GM12878 (cell line): ENCODE results near the gene GKN2. TPM values are rescaled to one million over a fixed set of nuclear protein-coding genes. Genes with fewer than 3 reads are reported as not detected.

ENCODE experiments used
- ATAC-seq: fragments of 200-7000 bp; cut with Tn5 transposase; 3 replicates; pipeline ENCODE4 v1.9.1; 2020; ENCODE audit warnings: mild to moderate bottlenecking, moderate library complexity
- BruUV-seq: library from RNA; stranded (reverse); fragments of 400-500 nt; replicated peaks from 2 replicates; lab custom pipeline; 2021; lab: Mats Ljungman, UMichigan
- CTCF ChIA-PET: fragments of 300-600 bp; sonication (Branson Sonifier 250); formaldehyde crosslinking; extraction: SDS; loops from one replicate; lab custom pipeline; 2021; ENCODE audit warnings: inconsistent platforms; lab: Yijun Ruan, JAX
- POLR2A ChIA-PET: fragments of 350-600 bp; formaldehyde crosslinking; extraction: SDS; loops from one replicate; lab custom pipeline; 2021; ENCODE audit warnings: inconsistent platforms; lab: Charles Lee
- RAD21 ChIA-PET: fragments of 300-600 bp; sonication (Branson Sonifier 250); formaldehyde crosslinking; loops from one replicate; lab custom pipeline; 2023; ENCODE audit warnings: antibody characterized with exemption; ENCODE audit not compliant: unreplicated experiment; lab: Charles Lee
- SMC1A ChIA-PET: fragments of 300-600 bp; sonication (Branson Sonifier 250); formaldehyde crosslinking; loops from one replicate; lab custom pipeline; 2023; ENCODE audit not compliant: unreplicated experiment, uncharacterized antibody; lab: Charles Lee
- DNase-seq: peaks from one replicate; pipeline ENCODE4 v3.0.0-alpha.2; 2011; ENCODE audit warnings: low read depth, low spot score
- FAIRE-seq: peaks from 3 replicates; lab custom pipeline; 2011; peaks lifted over from hg19 to GRCh38; lab: Jason Lieb, UNC
- H2AFZ ChIP-seq: 2 replicates; pipeline ENCODE4 v1.6.0; 2011; ENCODE audit warnings: low read depth, low read length, control low read depth; ENCODE audit not compliant: control insufficient read depth
- H3K27ac ChIP-seq: 2 replicates; pipeline ENCODE4 v1.5.1; 2011; ENCODE audit warnings: control low read depth; ENCODE audit not compliant: control insufficient read depth, insufficient read depth
- H3K27me3 ChIP-seq, 2 experiments: replicated peaks in 1 of 2; 2 replicates each; pipeline versions ENCODE4 v1.6.0 to v1.6.1; 2011; ENCODE audit warnings: low read length in 1 of 2; ENCODE audit not compliant: control insufficient read depth in 2 of 2, insufficient read depth in 2 of 2
- H3K36me3 ChIP-seq, 2 experiments: 2 replicates each; pipeline ENCODE4 v1.5.1; 2011; ENCODE audit warnings: low read length in 1 of 2; ENCODE audit not compliant: control insufficient read depth in 2 of 2, insufficient read depth in 2 of 2
- H3K4me1 ChIP-seq: 2 replicates; pipeline ENCODE4 v1.6.1; 2011; ENCODE audit warnings: mild to moderate bottlenecking, low read length, moderate library complexity, mixed read lengths; ENCODE audit not compliant: control insufficient read depth, insufficient read depth
- H3K4me2 ChIP-seq: 2 replicates; pipeline ENCODE4 v1.6.0; 2011; ENCODE audit warnings: control low read depth; ENCODE audit not compliant: control insufficient read depth, insufficient read depth
- H3K4me3 ChIP-seq: fragments of 200-600 bp; sonication (generic); 2 replicates; pipeline ENCODE4 v1.5.1; 2016
- H3K79me2 ChIP-seq: 2 replicates; pipeline ENCODE4 v1.6.0; 2011; ENCODE audit warnings: low read length; ENCODE audit not compliant: control insufficient read depth, insufficient read depth
- H3K9ac ChIP-seq: 2 replicates; pipeline ENCODE4 v1.8.0; 2011; ENCODE audit warnings: low read length, control low read depth, mixed read lengths; ENCODE audit not compliant: control insufficient read depth, insufficient read depth
- H3K9me3 ChIP-seq: replicated peaks from 3 replicates; pipeline ENCODE4 v1.5.1; 2011; ENCODE audit warnings: mild to moderate bottlenecking, low read length; ENCODE audit not compliant: control insufficient read depth, insufficient read depth
- H4K20me1 ChIP-seq: 2 replicates; pipeline ENCODE4 v1.6.0; 2011; ENCODE audit not compliant: control insufficient read depth, insufficient read depth
- ATF3 ChIP-seq: IDR thresholded peaks from 2 replicates; pipeline ENCODE4 v1.6.1; 2011; ENCODE audit warnings: low read depth, mild to moderate bottlenecking, low read length, moderate library complexity, borderline replicate concordance; ENCODE audit errors: extremely low read depth
- BACH1 ChIP-seq: fragments of 450-650 bp; IDR thresholded peaks from 2 replicates; pipeline ENCODE4 v1.6.1; 2017; ENCODE audit warnings: mild to moderate bottlenecking, borderline replicate concordance
- FOS ChIP-seq: IDR thresholded peaks from 3 replicates; pipeline ENCODE4 v1.6.1; 2011; ENCODE audit warnings: borderline replicate concordance; ENCODE audit not compliant: insufficient read length; ENCODE audit errors: extremely low read depth
- FOXK2 ChIP-seq: fragments of 450-650 bp; IDR thresholded peaks from 2 replicates; pipeline ENCODE4 v1.6.1; 2017; ENCODE audit warnings: mild to moderate bottlenecking, moderate library complexity
- HDGF ChIP-seq: fragments of 450-650 bp; IDR thresholded peaks from 2 replicates; pipeline ENCODE4 v1.6.1; 2016; ENCODE audit warnings: antibody characterized with exemption
- MTA2 ChIP-seq: fragments of 450-650 bp; IDR thresholded peaks from 2 replicates; pipeline ENCODE4 v1.6.1; 2016; ENCODE audit warnings: low read depth, mild to moderate bottlenecking, moderate library complexity
- NFIC ChIP-seq: IDR thresholded peaks from 2 replicates; pipeline ENCODE4 v1.6.1; 2012; ENCODE audit warnings: low read depth, mild to moderate bottlenecking, inconsistent platforms, low read length, moderate library complexity
- NRF1 ChIP-seq: conservative IDR thresholded peaks from 2 replicates; pipeline ENCODE4 v1.6.1; 2011; ENCODE audit warnings: mild to moderate bottlenecking, low read depth, low read length, improper control_type of control experiment
- PAX8 ChIP-seq: fragments of 450-650 bp; IDR thresholded peaks from 2 replicates; pipeline ENCODE4 v1.6.1; 2017; ENCODE audit warnings: mild to moderate bottlenecking, moderate library complexity
- SMAD5 ChIP-seq: IDR thresholded peaks from 2 replicates; pipeline ENCODE4 v1.6.1; 2016; ENCODE audit warnings: antibody characterized with exemption, low read depth
- TARDBP ChIP-seq: IDR thresholded peaks from 2 replicates; pipeline ENCODE4 v1.6.1; 2016; ENCODE audit warnings: borderline replicate concordance
- ZBTB33 ChIP-seq: fragments of 450-650 bp; IDR thresholded peaks from 2 replicates; pipeline ENCODE4 v1.6.1; 2017; ENCODE audit warnings: mild to moderate bottlenecking
- ZNF207 ChIP-seq: fragments of 450-650 bp; IDR thresholded peaks from 2 replicates; pipeline ENCODE4 v1.6.1; 2014; ENCODE audit warnings: antibody characterized with exemption, mild to moderate bottlenecking, borderline replicate concordance
- ZSCAN29 ChIP-seq: fragments of 450-650 bp; IDR thresholded peaks from 2 replicates; pipeline ENCODE4 v1.6.1; 2017; ENCODE audit warnings: mild to moderate bottlenecking, moderate library complexity
- WGBS: methylation state at CpG from one replicate; pipeline ENCODE4 v1.1.6; 2016; ENCODE audit warnings: low lambda C conversion rate; ENCODE audit not compliant: insufficient replicate concordance, insufficient coverage; ENCODE audit errors: missing lambda C conversion rate; 5-methylcytosine and 5-hydroxymethylcytosine counted together
- in situ Hi-C: fragments of 300-500 bp; cut with MboI; formaldehyde crosslinking; loops from 9 replicates; pipeline ENCODE4 v1.14.3; 2018; ENCODE audit warnings: mixed read lengths
- intact Hi-C: fragments of 100-400 bp; cut with micrococcal nuclease; formaldehyde crosslinking; loops from one replicate; pipeline ENCODE4 v1.14.2; 2022; ENCODE audit not compliant: unreplicated experiment
- polyA plus RNA-seq, 11 experiments: library from polyadenylated mRNA; depleted of rRNA in 4 of 11; unstranded in 6 of 11; stranded (reverse) in 5 of 11; fragments of >200 nt; fragmentation: Nextera tagmentation in 4 of 11; fragmentation: Illumina TruSeq in 1 of 11; extraction: Ambion mirVana in 4 of 11; extraction: Trizol in 1 of 11; gene quantifications; 1 replicate in 1 of 11; 2 replicates in 10 of 11; pipeline versions ENCODE4 v1.2.1 to v1.2.3, GENCODE V29; 2011 to 2016; ENCODE audit warnings: inconsistent platforms in 2 of 11, missing spikeins in 2 of 11, low read depth in 1 of 11
- total RNA-seq, 4 experiments: library from RNA; depleted of rRNA in 3 of 4; stranded (reverse); fragments of >200 nt in 3 of 4; fragmentation: Illumina TruSeq in 1 of 4; extraction: Trizol in 1 of 4; gene quantifications; 2 replicates each; pipeline versions ENCODE4 v1.2.1 to v1.2.3, GENCODE V29; 2013 to 2021

GKN2 gene
- total and polyA plus RNA-seq, 10 of the 15 experiments (the other 5 are each of a cell fraction or from before 2014, with no cell fraction given) = not detected

- Histone ChIP-seq H3K27me3 (no peaks in the 10 kb centered on the region; a peak in 1 of 4 replicates), H2AFZ (no peak overlapping the region), H3K9me3 (no peaks in the 10 kb centered on the region), H3K27ac (no peak overlapping the region), H3K4me3 (no peak overlapping the region), H3K36me3 (no peaks in the 10 kb centered on the region), H4K20me1 (no peaks in the 10 kb centered on the region), H3K79me2 (no peaks in the 10 kb centered on the region), H3K4me1 (no peaks in the 10 kb centered on the region), H3K9ac (no peak overlapping the region), H3K4me2 (no peak overlapping the region)
- DNase-seq = no peak
- intact Hi-C loops (no loop called here), in situ Hi-C loops (loop anchor here (5.0 kb wide), 1 partner anchor 443 kb away; no protein-coding TSS in a partner anchor)
- ChIA-PET SMC1A (interaction anchor here (0.6 kb wide), 1 partner anchor 82 kb away, joined by 3 read pairs; no protein-coding TSS in a partner anchor), RAD21 (no interaction called here), POLR2A (no interaction called here), CTCF (interaction anchor here (1.5 to 1.8 kb wide), 2 partner anchors 164 to 452 kb away, joined by 4 to 5 read pairs; no protein-coding TSS in a partner anchor)
- no peak for ATAC-seq
- BruUV-seq = no TSS peak
- FAIRE-seq = no peak
- TF ChIP-seq NFIC (no peak), NRF1 (no peak), ZNF207 (no peak), FOS (no peak), ZSCAN29 (no peak)
- 56% methylated on average over 4 of the region's 4 CpGs for WGBS
These were observed 37.3 kb downstream of the GKN2 start for GRCh38 chr2:68915393-68915792.

GRCh38 chr2:68913359-68913758, 39.3 kb downstream of the GKN2 start:
- Histone ChIP-seq H2AFZ (no peak overlapping the region), H3K27me3 (no peaks in the 10 kb centered on the region; a peak in 1 of 4 replicates), H3K4me2 (no peak overlapping the region), H3K4me1 (peaks cover 7% of the 10 kb centered on the region), H3K9me3 (no peaks in the 10 kb centered on the region; the same call in 2 of the 3 replicates), H3K36me3 (no peaks in the 10 kb centered on the region), H4K20me1 (no peaks in the 10 kb centered on the region), H3K27ac (no peak overlapping the region), H3K4me3 (no peak overlapping the region), H3K9ac (no peak overlapping the region), H3K79me2 (no peaks in the 10 kb centered on the region)
- RAD21 ChIA-PET = interaction anchor here (1.0 to 1.1 kb wide), 2 partner anchors 161 to 425 kb away, joined by 3 read pairs; no protein-coding TSS in a partner anchor
- 88% methylated on average over 3 of the region's 3 CpGs for WGBS
- in situ Hi-C loops = no loop called here
- SMC1A ChIA-PET = interaction anchor here (0.6 kb wide), 1 partner anchor 449 kb away, joined by 3 read pairs; no protein-coding TSS in a partner anchor
- ATAC-seq (no peak), DNase-seq (no peak), FAIRE-seq (no peak)
- BruUV-seq = no TSS peak
- CTCF ChIA-PET = no interaction called here
- POLR2A ChIA-PET = no interaction called here
- no peak for TF ChIP-seq HDGF
- TF ChIP-seq ZBTB33 = no peak
- TF ChIP-seq ATF3 = no peak
- no peak for TF ChIP-seq BACH1
- no peak for TF ChIP-seq SMAD5
- no peak for TF ChIP-seq TARDBP
- TF ChIP-seq FOXK2 = no peak
- no peak for TF ChIP-seq PAX8
- TF ChIP-seq MTA2 = no peak
- intact Hi-C loops = no loop called here
